ENCODE results near the gene ZSWIM6.

Gene ZSWIM6

GRCh38 chr5:61346511-61346910 is 14.5 kb downstream of the ZSWIM6 start:
- H3K27me3 ChIP-seq = no peaks in the 10 kb centered on the region
- TF ChIP-seq Cebpa-rat (IDR thresholded peaks at IDR 0.05) = no peak
- H3K9me3 ChIP-seq (replicated peaks in 1 of 11) = peaks cover 0 to 37% (median 21%) of the 10 kb centered on the region in 11 experiments; a peak in 16 of 22 replicates
- H3K4me1 ChIP-seq = peaks cover 21 to 96% (median 40%) of the 10 kb centered on the region in 10 experiments
- no peak overlapping the region for H3K9ac ChIP-seq
- no peak overlapping the region for H3K27ac ChIP-seq
- peaks cover 4 to 25% (median 13%) of the 10 kb centered on the region in 11 experiments; a peak in 18 of 22 replicates for H3K36me3 ChIP-seq
- H4K20me1 ChIP-seq = peaks cover 37 to 100% (median 88%) of the 10 kb centered on the region in 11 experiments; a peak in 21 of 22 replicates
- H3K4me3 ChIP-seq = no peak overlapping the region
- peak overlapping the region in 2 of 11 experiments; percentile 55 to 82; a peak in 4 of 22 replicates for H3K4me2 ChIP-seq

- H3K9ac ChIP-seq = no peak overlapping the region
- no peaks in the 10 kb centered on the region for H3K27me3 ChIP-seq
- H4K20me1 ChIP-seq = peaks cover 38 to 100% (median 88%) of the 10 kb centered on the region in 11 experiments; a peak in 21 of 22 replicates
- TF ChIP-seq Cebpa-rat (IDR thresholded peaks at IDR 0.05) = peak in 6 of 11 experiments; percentile 25 to 70 (median 38); a peak in 7 of 22 replicates
- H3K36me3 ChIP-seq = peaks cover 0 to 20% (median 10%) of the 10 kb centered on the region in 11 experiments; a peak in 18 of 22 replicates
- no peak overlapping the region for H3K4me3 ChIP-seq
- H3K4me2 ChIP-seq = peak overlapping the region in 7 of 11 experiments; percentile 13 to 82 (median 61); a peak in 11 of 22 replicates
- peak overlapping the region in 3 of 11 experiments; percentile 59 to 70 (median 63); a peak in 1 of 22 replicates for H3K27ac ChIP-seq
- H3K4me1 ChIP-seq = peaks cover 24 to 96% (median 40%) of the 10 kb centered on the region in 10 experiments
- H3K9me3 ChIP-seq (replicated peaks in 1 of 11) = peaks cover 0 to 37% (median 21%) of the 10 kb centered on the region in 11 experiments; a peak in 16 of 22 replicates
Measured at GRCh38 chr5:61347080-61347479, 15.0 kb downstream of the ZSWIM6 start.

DNA sequence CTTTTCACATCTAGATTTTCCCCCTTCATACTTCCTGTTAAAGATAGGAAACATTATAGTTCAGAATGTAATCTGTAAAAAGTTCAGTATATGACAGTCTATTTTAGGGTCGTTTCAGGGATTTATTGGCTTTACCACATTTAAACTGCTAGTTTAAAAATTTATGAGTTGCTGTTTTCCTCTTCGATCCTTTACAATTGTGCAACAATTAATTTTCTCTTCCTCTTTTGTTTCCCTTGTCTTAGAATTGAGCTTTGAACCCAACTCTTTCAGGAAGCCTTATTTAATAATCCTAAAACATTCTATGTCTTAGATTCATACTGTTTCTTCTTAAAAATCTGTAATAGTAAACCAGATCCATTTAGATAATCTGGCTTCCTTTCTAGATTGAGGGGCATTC is 16.4 kb downstream of the ZSWIM6 start:
- peak in 3 of 11 experiments; percentile 38 to 84 (median 72); a peak in 4 of 22 replicates for TF ChIP-seq Cebpa-rat (IDR thresholded peaks at IDR 0.05)
- H3K27ac ChIP-seq = peak overlapping the region in 7 of 11 experiments; percentile 37 to 70 (median 52); a peak in 14 of 22 replicates
- peaks cover 42 to 100% (median 88%) of the 10 kb centered on the region in 11 experiments; a peak in 21 of 22 replicates for H4K20me1 ChIP-seq
- H3K27me3 ChIP-seq = no peaks in the 10 kb centered on the region
- peak overlapping the region in 9 of 11 experiments; percentile 3 to 82 (median 55); a peak in 16 of 22 replicates for H3K4me2 ChIP-seq
- H3K4me1 ChIP-seq = peaks cover 24 to 94% (median 39%) of the 10 kb centered on the region in 10 experiments
- H3K36me3 ChIP-seq = peaks cover 0 to 17% (median 8%) of the 10 kb centered on the region in 11 experiments; a peak in 16 of 22 replicates
- peaks cover 0 to 37% (median 21%) of the 10 kb centered on the region in 11 experiments; a peak in 16 of 22 replicates for H3K9me3 ChIP-seq (replicated peaks in 1 of 11)
- peak overlapping the region in 1 of 11 experiments; percentile 24; a peak in 1 of 22 replicates for H3K9ac ChIP-seq
- H3K4me3 ChIP-seq = no peak overlapping the region

DNA sequence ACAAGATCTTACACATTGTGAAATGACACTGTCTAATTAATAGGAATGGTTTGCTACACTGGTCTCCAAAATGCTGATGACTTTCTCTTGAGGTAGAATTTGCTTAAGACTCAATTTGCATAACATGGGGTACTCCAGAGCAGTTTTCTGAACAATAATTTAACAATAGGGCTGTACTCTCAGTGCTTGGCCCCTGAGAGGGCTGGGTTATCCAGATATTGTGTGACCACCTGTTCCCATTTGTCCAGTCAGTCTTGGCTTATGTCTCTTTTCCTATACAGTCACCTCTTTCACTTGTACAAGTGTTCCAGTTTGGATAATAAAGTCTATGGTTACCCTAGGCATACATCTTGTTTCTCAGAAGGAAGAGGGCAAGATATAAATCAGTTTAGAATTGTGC is 17.9 kb downstream of the ZSWIM6 start:
- Histone ChIP-seq H3K27me3 (no peaks in the 10 kb centered on the region), H3K4me2 (peak overlapping the region in 8 of 11 experiments; percentile 5 to 60 (median 28); a peak in 9 of 22 replicates), H3K9me3 (replicated peaks in 1 of 11) (peaks cover 0 to 28% (median 21%) of the 10 kb centered on the region in 11 experiments; a peak in 16 of 22 replicates), H3K4me3 (no peak overlapping the region), H3K9ac (no peak overlapping the region), H3K27ac (0 out of 22 replicates have a peak overlapping the region, but pooled peaks of 1 of the 11 experiments have one; percentile 5), H4K20me1 (peaks cover 36 to 100% (median 87%) of the 10 kb centered on the region in 11 experiments; a peak in 20 of 22 replicates), H3K4me1 (peaks cover 13 to 79% (median 29%) of the 10 kb centered on the region in 10 experiments; a peak in 19 of 20 replicates), H3K36me3 (peaks cover 0 to 23% (median 10%) of the 10 kb centered on the region in 11 experiments; a peak in 16 of 22 replicates)
- no peak for TF ChIP-seq Cebpa-rat (IDR thresholded peaks at IDR 0.05)

DNA sequence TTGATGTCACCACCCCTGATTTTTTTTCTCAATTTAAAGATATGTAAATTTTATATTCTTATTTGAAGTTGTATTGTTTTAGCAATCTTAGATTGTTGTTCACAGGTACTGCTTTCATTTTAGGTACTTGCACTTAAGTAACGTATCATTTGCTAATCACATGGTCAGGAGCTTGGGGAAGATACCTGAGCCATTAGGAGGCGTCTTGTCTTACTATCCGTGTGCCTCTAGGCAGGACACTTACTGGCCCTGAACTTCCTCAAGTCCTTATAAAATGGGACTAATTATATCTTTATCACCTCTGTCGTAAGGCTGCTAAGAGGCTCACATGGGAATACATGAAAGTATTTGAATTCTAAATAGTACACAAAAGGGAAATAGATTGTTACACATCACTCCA is 18.5 kb downstream of the ZSWIM6 start:
- H4K20me1 ChIP-seq = peaks cover 36 to 100% (median 84%) of the 10 kb centered on the region in 11 experiments; a peak in 20 of 22 replicates
- no peaks in the 10 kb centered on the region for H3K27me3 ChIP-seq
- peaks cover 13 to 75% (median 29%) of the 10 kb centered on the region in 10 experiments; a peak in 19 of 20 replicates for H3K4me1 ChIP-seq
- H3K27ac ChIP-seq = no peak overlapping the region
- peak overlapping the region in 9 of 11 experiments; percentile 5 to 60 (median 27); a peak in 10 of 22 replicates for H3K4me2 ChIP-seq
- H3K4me3 ChIP-seq = no peak overlapping the region
- H3K9ac ChIP-seq = no peak overlapping the region
- TF ChIP-seq Cebpa-rat (IDR thresholded peaks at IDR 0.05) = no peak
- H3K9me3 ChIP-seq (replicated peaks in 1 of 11) = peaks cover 0 to 25% (median 18%) of the 10 kb centered on the region in 11 experiments; a peak in 16 of 22 replicates
- H3K36me3 ChIP-seq = peaks cover 0 to 22% (median 10%) of the 10 kb centered on the region in 11 experiments; a peak in 16 of 22 replicates

- no peak overlapping the region for H3K9ac ChIP-seq
- no peak overlapping the region for H3K27ac ChIP-seq
- no peaks in the 10 kb centered on the region for H3K27me3 ChIP-seq
- H3K9me3 ChIP-seq (replicated peaks in 1 of 11) = peaks cover 5 to 18% (median 15%) of the 10 kb centered on the region in 11 experiments; a peak in 19 of 22 replicates
- no peak overlapping the region for H3K4me3 ChIP-seq
- peaks cover 0 to 20% (median 9%) of the 10 kb centered on the region in 11 experiments; a peak in 15 of 22 replicates for H3K36me3 ChIP-seq
- H4K20me1 ChIP-seq = peaks cover 36 to 97% (median 83%) of the 10 kb centered on the region in 11 experiments; a peak in 20 of 22 replicates
- no peak for TF ChIP-seq Cebpa-rat (IDR thresholded peaks at IDR 0.05)
- H3K4me1 ChIP-seq = peaks cover 13 to 63% (median 29%) of the 10 kb centered on the region in 10 experiments; a peak in 19 of 20 replicates
- peak overlapping the region in 3 of 11 experiments; percentile 2 to 24 (median 10); a peak in 3 of 22 replicates for H3K4me2 ChIP-seq
Measured at GRCh38 chr5:61351733-61352132, 19.7 kb downstream of the ZSWIM6 start.

DNA sequence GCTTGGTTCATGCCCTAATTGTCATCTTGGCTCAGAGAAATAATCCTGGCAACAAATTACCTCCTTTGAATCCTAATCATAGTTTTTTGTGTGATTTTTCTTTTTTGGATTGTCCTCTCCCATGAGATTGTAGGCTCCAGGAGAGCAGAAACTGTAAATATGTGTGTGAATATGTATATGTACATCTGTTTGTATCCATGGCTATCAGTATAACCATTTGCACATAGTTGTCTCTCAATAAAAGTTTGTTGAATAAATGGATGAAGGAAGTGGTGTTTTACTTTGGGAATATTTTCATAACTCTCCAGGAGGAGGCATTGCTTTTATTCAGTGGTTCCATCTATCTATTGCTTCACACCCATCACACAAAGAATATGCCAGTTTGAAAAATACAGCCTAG is 20.1 kb downstream of the ZSWIM6 start:
- H4K20me1 ChIP-seq = peaks cover 36 to 97% (median 82%) of the 10 kb centered on the region in 11 experiments; a peak in 20 of 22 replicates
- H3K36me3 ChIP-seq = peaks cover under 1 to 22% (median 10%) of the 10 kb centered on the region in 11 experiments; a peak in 18 of 22 replicates
- H3K9ac ChIP-seq = no peak overlapping the region
- H3K4me1 ChIP-seq = peaks cover 13 to 59% (median 28%) of the 10 kb centered on the region in 10 experiments; a peak in 19 of 20 replicates
- no peak overlapping the region for H3K4me3 ChIP-seq
- H3K4me2 ChIP-seq = peak overlapping the region in 3 of 11 experiments; percentile 2 to 37 (median 24); a peak in 3 of 22 replicates
- H3K27me3 ChIP-seq = no peaks in the 10 kb centered on the region
- H3K9me3 ChIP-seq (replicated peaks in 1 of 11) = peaks cover 10 to 19% (median 15%) of the 10 kb centered on the region in 11 experiments
- TF ChIP-seq Cebpa-rat (IDR thresholded peaks at IDR 0.05) = no peak
- no peak overlapping the region for H3K27ac ChIP-seq

- peak overlapping the region in 2 of 11 experiments; percentile 8 to 37; a peak in 4 of 22 replicates for H3K4me2 ChIP-seq
- H3K27ac ChIP-seq = no peak overlapping the region
Measured at GRCh38 chr5:61352612-61353156, 20.6 kb downstream of the ZSWIM6 start.

More at GRCh38 chr5:61352612-61353156, 20.6 kb downstream of the ZSWIM6 start:
- H3K9ac ChIP-seq = no peak overlapping the region
- peaks cover 36 to 97% (median 82%) of the 10 kb centered on the region in 11 experiments; a peak in 20 of 22 replicates for H4K20me1 ChIP-seq
- no peaks in the 10 kb centered on the region for H3K27me3 ChIP-seq
- no peak overlapping the region for H3K4me3 ChIP-seq
- peaks cover 13 to 54% (median 25%) of the 10 kb centered on the region in 10 experiments; a peak in 19 of 20 replicates for H3K4me1 ChIP-seq
- TF ChIP-seq Cebpa-rat (IDR thresholded peaks at IDR 0.05) = no peak
- H3K36me3 ChIP-seq = peaks cover 4 to 23% (median 8%) of the 10 kb centered on the region in 11 experiments; a peak in 13 of 22 replicates
- peaks cover 15 to 19% (median 16%) of the 10 kb centered on the region in 11 experiments for H3K9me3 ChIP-seq (replicated peaks in 1 of 11)
